OCI-LY7 (cell line): Measurements from ENCODE around the gene SANBR. TPM values are rescaled to one million over a fixed set of nuclear protein-coding genes. Genes with fewer than 3 reads are reported as not detected.

Experiments
- BruUV-seq: library from RNA; stranded (reverse); fragments of 400-500 nt; replicated peaks from 2 replicates; lab custom pipeline; 2021; lab: Mats Ljungman, UMichigan
- CTCF ChIA-PET: fragments of 300-600 bp; sonication (Branson Sonifier 250); formaldehyde crosslinking; loops from one replicate; lab custom pipeline; 2022; ENCODE audit warnings: antibody characterized with exemption; ENCODE audit not compliant: unreplicated experiment; lab: Charles Lee
- POLR2A ChIA-PET: fragments of 300-600 bp; sonication (Branson Sonifier 250); formaldehyde crosslinking; loops from one replicate; lab custom pipeline; 2022; ENCODE audit warnings: antibody characterized with exemption; lab: Charles Lee
- DNase-seq: peaks from one replicate; pipeline ENCODE4 v3.0.0-alpha.2; 2015; ENCODE audit warnings: low spot score
- H2AFZ ChIP-seq: fragments of 200-600 bp; sonication (generic), shearing (Covaris generic); 2 replicates; pipeline ENCODE4 v1.6.1; 2014; ENCODE audit warnings: mild to moderate bottlenecking, antibody characterized with exemption, low read length, moderate library complexity
- H3K27ac ChIP-seq: fragments of 200-600 bp; sonication (generic); 2 replicates; pipeline ENCODE4 v1.5.1; 2014; ENCODE audit warnings: mixed run types, low read depth, mild to moderate bottlenecking, moderate library complexity, low read length, inconsistent platforms; ENCODE audit not compliant: poor library complexity, severe bottlenecking
- H3K36me3 ChIP-seq: fragments of 200-600 bp; sonication (generic); 2 replicates; pipeline ENCODE4 v1.6.1; 2014; ENCODE audit warnings: mild to moderate bottlenecking, antibody characterized with exemption, low read length, moderate library complexity, mixed read lengths; ENCODE audit not compliant: insufficient read depth
- H3K4me1 ChIP-seq: fragments of 200-600 bp; sonication (generic); 2 replicates; pipeline ENCODE4 v1.5.1; 2014; ENCODE audit warnings: mild to moderate bottlenecking, low read length; ENCODE audit not compliant: insufficient read depth, poor library complexity, severe bottlenecking
- H3K4me2 ChIP-seq: fragments of 200-600 bp; sonication (generic); 2 replicates; pipeline ENCODE4 v1.6.1; 2014; ENCODE audit warnings: mild to moderate bottlenecking, low read length
- H3K4me3 ChIP-seq: fragments of 200-600 bp; sonication (generic); 2 replicates; pipeline ENCODE4 v1.5.1; 2014; ENCODE audit warnings: mild to moderate bottlenecking, low read depth, low read length; ENCODE audit not compliant: poor library complexity, severe bottlenecking
- H3K79me2 ChIP-seq: fragments of 200-600 bp; sonication (generic); 2 replicates; pipeline ENCODE4 v1.6.1; 2016; ENCODE audit warnings: low read depth, mild to moderate bottlenecking, low read length, moderate library complexity, mixed read lengths; ENCODE audit not compliant: insufficient read depth
- H3K9me2 ChIP-seq: fragments of 200-600 bp; sonication (generic); 2 replicates; pipeline ENCODE4 v1.6.1; 2016; ENCODE audit warnings: mild to moderate bottlenecking, low read length, mixed read lengths; ENCODE audit not compliant: insufficient read depth
- H3K9me3 ChIP-seq: fragments of 200-600 bp; sonication (generic); 2 replicates; pipeline ENCODE4 v1.6.1; 2014; ENCODE audit warnings: mild to moderate bottlenecking, mixed run types, low read length, mixed read lengths
- H4K20me1 ChIP-seq: fragments of 200-600 bp; sonication (generic); 2 replicates; pipeline ENCODE4 v1.6.1; 2014; ENCODE audit warnings: mild to moderate bottlenecking, antibody characterized with exemption, low read length, moderate library complexity, mixed read lengths; ENCODE audit not compliant: insufficient read depth
- EZH2phosphoT487 ChIP-seq: fragments of 200-600 bp; sonication (generic); IDR thresholded peaks from 2 replicates; pipeline ENCODE4 v1.6.1; 2018; ENCODE audit warnings: low read depth, borderline replicate concordance, mild to moderate bottlenecking, mixed run types, antibody characterized with exemption, low read length, moderate library complexity, mixed read lengths
- intact Hi-C: fragments of 100-400 bp; cut with micrococcal nuclease; formaldehyde crosslinking; loops from one replicate; pipeline ENCODE4 v1.10.0; 2022; ENCODE audit not compliant: unreplicated experiment
- total RNA-seq, 2 experiments: library from RNA; depleted of rRNA in 1 of 2; stranded (reverse); fragments of >200 nt in 1 of 2; shearing (Covaris generic) in 1 of 2; gene quantifications; 2 replicates each; pipeline ENCODE4 v1.2.3, GENCODE V29; 2014 to 2022
- TF ChIP-seq, protein P1 (sequence below): fragments of 200-600 bp; sonication (generic); conservative IDR thresholded peaks from 2 replicates; pipeline ENCODE4 v1.5.1; 2014; ENCODE audit warnings: mild to moderate bottlenecking, antibody characterized with exemption, low read length, moderate library complexity, mixed read lengths

Gene SANBR
- total RNA-seq, 2 experiments from 2014 or later = 8.3 to 11.9 TPM

DNA sequence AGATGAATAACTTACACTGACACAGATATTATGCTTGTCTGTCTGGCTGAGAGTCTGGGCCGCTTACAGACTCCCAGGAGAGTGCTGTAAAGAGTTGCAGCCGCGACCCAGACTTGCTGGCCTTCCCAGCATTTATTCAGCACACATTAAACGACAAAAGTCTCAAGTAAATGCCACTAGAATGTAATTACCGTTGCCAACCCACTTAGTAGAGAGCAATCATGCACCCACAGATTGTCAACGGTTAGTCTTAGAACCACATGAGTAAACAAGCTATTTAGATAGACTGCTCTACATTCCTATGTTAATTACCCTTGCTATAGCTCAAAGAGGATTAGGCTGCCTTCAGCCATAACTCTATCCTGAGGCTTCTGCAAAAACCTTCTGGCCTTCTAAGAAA is 48.5 kb downstream of the SANBR start:
- TF ChIP-seq, protein P1, sequence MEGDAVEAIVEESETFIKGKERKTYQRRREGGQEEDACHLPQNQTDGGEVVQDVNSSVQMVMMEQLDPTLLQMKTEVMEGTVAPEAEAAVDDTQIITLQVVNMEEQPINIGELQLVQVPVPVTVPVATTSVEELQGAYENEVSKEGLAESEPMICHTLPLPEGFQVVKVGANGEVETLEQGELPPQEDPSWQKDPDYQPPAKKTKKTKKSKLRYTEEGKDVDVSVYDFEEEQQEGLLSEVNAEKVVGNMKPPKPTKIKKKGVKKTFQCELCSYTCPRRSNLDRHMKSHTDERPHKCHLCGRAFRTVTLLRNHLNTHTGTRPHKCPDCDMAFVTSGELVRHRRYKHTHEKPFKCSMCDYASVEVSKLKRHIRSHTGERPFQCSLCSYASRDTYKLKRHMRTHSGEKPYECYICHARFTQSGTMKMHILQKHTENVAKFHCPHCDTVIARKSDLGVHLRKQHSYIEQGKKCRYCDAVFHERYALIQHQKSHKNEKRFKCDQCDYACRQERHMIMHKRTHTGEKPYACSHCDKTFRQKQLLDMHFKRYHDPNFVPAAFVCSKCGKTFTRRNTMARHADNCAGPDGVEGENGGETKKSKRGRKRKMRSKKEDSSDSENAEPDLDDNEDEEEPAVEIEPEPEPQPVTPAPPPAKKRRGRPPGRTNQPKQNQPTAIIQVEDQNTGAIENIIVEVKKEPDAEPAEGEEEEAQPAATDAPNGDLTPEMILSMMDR = no peak
- TF ChIP-seq EZH2phosphoT487 = no peak
- no peaks in the 10 kb centered on the region for H3K9me2 ChIP-seq

More for the DNA sequence above, 48.5 kb downstream of the SANBR start:
- intact Hi-C loops = no loop called here
- Histone ChIP-seq H3K4me1 (no peaks in the 10 kb centered on the region), H3K9me3 (0 out of 2 replicates have a peak, but pooled peaks cover 11% of the 10 kb centered on the region), H4K20me1 (no peaks in the 10 kb centered on the region), H3K27ac (no peak overlapping the region), H3K36me3 (peaks cover 5% of the 10 kb centered on the region), H3K4me2 (no peak overlapping the region), H3K4me3 (no peak overlapping the region), H2AFZ (no peak overlapping the region), H3K79me2 (no peaks in the 10 kb centered on the region)
- POLR2A ChIA-PET = no interaction called here
- BruUV-seq = no TSS peak
- no peak for DNase-seq
- CTCF ChIA-PET = no interaction called here

Other genes with a start within 250 kb of the SANBR start
- gene REL, start 184.3 kb upstream of the SANBR start, total RNA-seq (2014; rRNA removed; shearing (Covaris generic)) = 49.9 and 50.2 TPM in 2 replicates
- gene REL, start 184.3 kb upstream of the SANBR start, total RNA-seq (2022) = 81.1 and 82.7 TPM in 2 replicates
- gene PEX13, start 48.2 kb upstream of the SANBR start, total RNA-seq (2014; rRNA removed; shearing (Covaris generic)) = 18.9 and 20.3 TPM in 2 replicates
- 23.4 and 27.6 TPM in 2 replicates for gene PEX13, start 48.2 kb upstream of the SANBR start, total RNA-seq (2022)
- gene PUS10, start 47.6 kb upstream of the SANBR start, total RNA-seq (2014; rRNA removed; shearing (Covaris generic)) = 3.3 and 5.6 TPM in 2 replicates
- 7.5 and 8.6 TPM in 2 replicates for gene PUS10, start 47.6 kb upstream of the SANBR start, total RNA-seq (2022)
- 6.4 and 7.0 TPM in 2 replicates for gene C2orf74, start 96.3 kb downstream of the SANBR start, total RNA-seq (2014; rRNA removed; shearing (Covaris generic))
- gene C2orf74, start 96.3 kb downstream of the SANBR start, total RNA-seq (2022) = 9.3 and 11.5 TPM in 2 replicates